H9 (cell line): Measurements from ENCODE around the gene ARID5A. TPM values are rescaled to one million over a fixed set of nuclear protein-coding genes. Genes with fewer than 3 reads are reported as not detected.
"Not testable (repeated sequence)": the region's sequence is repeated elsewhere in the genome, so short reads cannot be mapped to it uniquely, and the experiment has no call there.

Experiments
- DNase-seq: peaks from one replicate; pipeline ENCODE4 v3.0.0-alpha.2; 2017
- H2AFZ ChIP-seq: one replicate; pipeline ENCODE4 v1.6.1; 2013; ENCODE audit warnings: mild to moderate bottlenecking, low read length, control low read depth, moderate library complexity
- H2AK5ac ChIP-seq: 2 replicates; pipeline ENCODE4 v1.6.1; 2013; ENCODE audit warnings: low read length, control low read depth, mixed read lengths; ENCODE audit not compliant: insufficient read length
- H2BK120ac ChIP-seq: one replicate; pipeline ENCODE4 v1.6.1; 2013; ENCODE audit warnings: low read depth, mild to moderate bottlenecking, low read length, control low read depth, inconsistent platforms; ENCODE audit not compliant: poor library complexity, severe bottlenecking
- H2BK12ac ChIP-seq: 2 replicates; pipeline ENCODE4 v1.6.1; 2013; ENCODE audit warnings: low read length, control low read depth, mixed read lengths, low read depth; ENCODE audit not compliant: insufficient read length
- H2BK15ac ChIP-seq: 2 replicates; pipeline ENCODE4 v1.6.1; 2013; ENCODE audit warnings: low read depth, low read length, control low read depth
- H2BK20ac ChIP-seq: one replicate; pipeline ENCODE4 v1.6.1; 2013; ENCODE audit warnings: low read depth, mild to moderate bottlenecking, low read length, control low read depth, inconsistent platforms; ENCODE audit not compliant: poor library complexity, severe bottlenecking
- H2BK5ac ChIP-seq: 2 replicates; pipeline ENCODE4 v1.6.1; 2013; ENCODE audit warnings: low read length, control low read depth, mixed read lengths; ENCODE audit not compliant: insufficient read length
- H3K14ac ChIP-seq: 2 replicates; pipeline ENCODE4 v1.6.1; 2013; ENCODE audit warnings: low read length, control low read depth; ENCODE audit not compliant: insufficient read depth
- H3K18ac ChIP-seq: 2 replicates; pipeline ENCODE4 v1.6.1; 2013; ENCODE audit warnings: low read depth, mild to moderate bottlenecking, mixed read lengths, low read length, control low read depth; ENCODE audit not compliant: insufficient read length
- H3K23ac ChIP-seq: 2 replicates; pipeline ENCODE4 v1.6.1; 2013; ENCODE audit warnings: low read length, control low read depth, mixed read lengths, low read depth; ENCODE audit not compliant: insufficient read length
- H3K23me2 ChIP-seq: 2 replicates; pipeline ENCODE4 v1.6.1; 2013; ENCODE audit warnings: low read depth, mild to moderate bottlenecking, mixed read lengths, low read length, control low read depth; ENCODE audit not compliant: insufficient read length, poor library complexity, severe bottlenecking
- H3K27ac ChIP-seq: 2 replicates; pipeline ENCODE4 v1.5.1; 2013; ENCODE audit warnings: low read length, control low read depth, mixed read lengths, low read depth; ENCODE audit not compliant: insufficient read length
- H3K27me3 ChIP-seq: 2 replicates; pipeline ENCODE4 v1.6.1; 2013; ENCODE audit warnings: low read length, control low read depth, inconsistent platforms; ENCODE audit not compliant: insufficient read depth
- H3K4ac ChIP-seq: 2 replicates; pipeline ENCODE4 v1.6.1; 2013; ENCODE audit warnings: low read depth, mild to moderate bottlenecking, control low read depth, inconsistent platforms, low read length, moderate library complexity
- H3K4me1 ChIP-seq: 2 replicates; pipeline ENCODE4 v1.6.1; 2013; ENCODE audit warnings: low read length, control low read depth, inconsistent platforms; ENCODE audit not compliant: insufficient read depth
- H3K4me2 ChIP-seq: 2 replicates; pipeline ENCODE4 v1.6.1; 2013; ENCODE audit warnings: low read length, control low read depth, mixed read lengths; ENCODE audit not compliant: insufficient read length, insufficient read depth
- H3K56ac ChIP-seq: 2 replicates; pipeline ENCODE4 v1.6.1; 2013; ENCODE audit warnings: low read depth, mild to moderate bottlenecking, mixed read lengths, low read length, control low read depth; ENCODE audit not compliant: insufficient read length
- H3K79me1 ChIP-seq: 2 replicates; pipeline ENCODE4 v1.6.1; 2013; ENCODE audit warnings: low read depth, mild to moderate bottlenecking, moderate library complexity, low read length, control low read depth, inconsistent platforms; ENCODE audit not compliant: insufficient read depth, poor library complexity, severe bottlenecking
- H3K79me2 ChIP-seq: 2 replicates; pipeline ENCODE4 v1.6.1; 2013; ENCODE audit warnings: low read length, control low read depth, inconsistent platforms; ENCODE audit not compliant: insufficient read depth
- H3K9ac ChIP-seq: 2 replicates; pipeline ENCODE4 v1.6.1; 2013; ENCODE audit warnings: low read length, control low read depth, mixed read lengths; ENCODE audit not compliant: insufficient read length; ENCODE audit errors: extremely low read depth
- H3K9me3 ChIP-seq: one replicate; pipeline ENCODE4 v1.6.1; 2013; ENCODE audit warnings: low read depth, low read length, inconsistent platforms; ENCODE audit not compliant: control insufficient read depth
- H3T11ph ChIP-seq: one replicate; pipeline ENCODE4 v1.6.1; 2013; ENCODE audit warnings: mild to moderate bottlenecking, low read length, control low read depth, inconsistent platforms
- H4K20me1 ChIP-seq: one replicate; pipeline ENCODE4 v1.6.1; 2013; ENCODE audit not compliant: control insufficient read depth, insufficient read length, insufficient read depth
- H4K5ac ChIP-seq: 2 replicates; pipeline ENCODE4 v1.6.1; 2013; ENCODE audit warnings: low read depth, mild to moderate bottlenecking, mixed read lengths, low read length, control low read depth; ENCODE audit not compliant: insufficient read length
- H4K8ac ChIP-seq: replicated peaks from 2 replicates; pipeline ENCODE4 v1.6.1; 2013; ENCODE audit warnings: low read length, control low read depth, mixed read lengths, low read depth; ENCODE audit not compliant: insufficient read length
- H4K91ac ChIP-seq: 2 replicates; pipeline ENCODE4 v1.6.1; 2013; ENCODE audit warnings: low read depth, mild to moderate bottlenecking, moderate library complexity, mixed read lengths, low read length, control low read depth; ENCODE audit not compliant: insufficient read length
- H3K27ac Mint-ChIP-seq, 3 experiments: 2 replicates in 2 of 3; 3 replicates in 1 of 3; pipeline ENCODE4 v1.8.0; 2020 to 2021; ENCODE audit warnings: mixed read lengths in 3 of 3, mild to moderate bottlenecking in 1 of 3, moderate library complexity in 1 of 3
- H3K27me3 Mint-ChIP-seq: 2 replicates; pipeline ENCODE4 v1.8.0; 2021; ENCODE audit warnings: low read depth, mild to moderate bottlenecking, moderate library complexity, mixed read lengths
- H3K36me3 Mint-ChIP-seq, 3 experiments: 2 replicates in 2 of 3; 3 replicates in 1 of 3; pipeline ENCODE4 v1.8.0; 2020 to 2021; ENCODE audit warnings: low read depth in 3 of 3, mixed read lengths in 3 of 3; ENCODE audit not compliant: insufficient read depth in 1 of 3
- H3K4me1 Mint-ChIP-seq, 2 experiments: 2 replicates each; pipeline ENCODE4 v1.8.0; 2020; ENCODE audit warnings: mixed read lengths in 2 of 2
- H3K4me3 Mint-ChIP-seq, 2 experiments: 2 replicates in 1 of 2; 3 replicates in 1 of 2; pipeline ENCODE4 v1.8.0; 2020 to 2021; ENCODE audit warnings: mild to moderate bottlenecking in 2 of 2, mixed read lengths in 2 of 2, moderate library complexity in 1 of 2
- H3K9me3 Mint-ChIP-seq, 2 experiments: 2 replicates in 1 of 2; 3 replicates in 1 of 2; pipeline ENCODE4 v1.8.0; 2020; ENCODE audit warnings: mild to moderate bottlenecking in 2 of 2, mixed read lengths in 2 of 2, moderate library complexity in 1 of 2
- CTCF ChIP-seq: fragments of 200-600 bp; sonication (generic); conservative IDR thresholded peaks from 3 replicates; pipeline ENCODE4 v1.8.0; 2021; ENCODE audit warnings: antibody characterized with exemption, mild to moderate bottlenecking
- WGBS: extraction: QIAGEN DNeasy Blood & Tissue Kit; methylation state at CpG from one replicate; pipeline ENCODE4 v1.1.7; 2013; ENCODE audit warnings: missing lambda C conversion rate, low lambda C conversion rate, mixed read lengths; ENCODE audit not compliant: insufficient read length; ENCODE audit errors: extremely low coverage; 5-methylcytosine and 5-hydroxymethylcytosine counted together
- total RNA-seq: library from RNA; stranded (reverse); gene quantifications from 2 replicates; pipeline ENCODE4 v1.2.1, GENCODE V29; 2021

The ARID5A gene
- total RNA-seq, 1 experiment from 2014 or later: 4.5 TPM

GRCh38 chr2:96556441-96557330, 20.1 kb downstream of the ARID5A start:
- no peak overlapping the region for H3K4me2 ChIP-seq
- no peak overlapping the region for H3K23ac ChIP-seq
- no peaks in the 10 kb centered on the region for H3K23me2 ChIP-seq
- H3K9ac ChIP-seq: no peak overlapping the region
- peak; percentile 29 for DNase-seq
- no peak overlapping the region for H2BK20ac ChIP-seq
- Mint-ChIP-seq H3K27me3 (no peaks in the 10 kb centered on the region; the same call in none of the 2 replicates), H3K27ac (peak overlapping the region in 1 of 3 experiments; percentile 13; a peak in 2 of 7 replicates), H3K4me1 (peaks cover 15 to 19% of the 10 kb centered on the region in 2 experiments), H3K36me3 (no peaks in the 10 kb centered on the region; a peak in 2 of 7 replicates), H3K9me3 (no peaks in the 10 kb centered on the region; a peak in 1 of 5 replicates), H3K4me3 (no peak overlapping the region; a peak in 2 of 5 replicates)
- no peak overlapping the region; the same call in 1 of the 2 replicates for H3K14ac ChIP-seq
- no peak overlapping the region for H4K91ac ChIP-seq
- no peak overlapping the region for H4K5ac ChIP-seq
- no peak overlapping the region for H3K18ac ChIP-seq
- H2BK5ac ChIP-seq: no peak overlapping the region
- H2BK15ac ChIP-seq: no peak overlapping the region
- no peaks in the 10 kb centered on the region for H3K27me3 ChIP-seq
- WGBS: no CpG with 5 or more reads among the region's 16 CpGs
- H3T11ph ChIP-seq: no peak overlapping the region
- H4K8ac ChIP-seq: no peak overlapping the region
- no peak overlapping the region for H2AFZ ChIP-seq
- H3K27ac ChIP-seq: no peak overlapping the region
- no peaks in the 10 kb centered on the region for H3K9me3 ChIP-seq
- no peak for TF ChIP-seq CTCF
- no peaks in the 10 kb centered on the region for H3K79me2 ChIP-seq
- H2BK120ac ChIP-seq: no peak overlapping the region
- H3K79me1 ChIP-seq: no peaks in the 10 kb centered on the region
- no peak overlapping the region for H3K4ac ChIP-seq
- H3K56ac ChIP-seq: no peak overlapping the region
- H3K4me1 ChIP-seq: no peaks in the 10 kb centered on the region
- no peak overlapping the region for H2AK5ac ChIP-seq
- no peak overlapping the region for H2BK12ac ChIP-seq
- H4K20me1 ChIP-seq: no peaks in the 10 kb centered on the region

- H3K4me3 Mint-ChIP-seq, H3K27me3 ChIP-seq, H3K79me1 ChIP-seq, DNase-seq, H3T11ph ChIP-seq, H3K23me2 ChIP-seq, H3K9me3 Mint-ChIP-seq, H3K18ac ChIP-seq, H2BK120ac ChIP-seq, H3K4me2 ChIP-seq, H3K23ac ChIP-seq, H3K36me3 Mint-ChIP-seq, H3K14ac ChIP-seq, H2BK12ac ChIP-seq, H3K9me3 ChIP-seq, H3K9ac ChIP-seq, H4K5ac ChIP-seq, H2AK5ac ChIP-seq, H2BK5ac ChIP-seq, H3K79me2 ChIP-seq, H2BK15ac ChIP-seq, H4K91ac ChIP-seq, H3K56ac ChIP-seq, H3K4me1 ChIP-seq, H3K4ac ChIP-seq, H2BK20ac ChIP-seq, H3K27ac ChIP-seq, H2AFZ ChIP-seq, H3K27me3 Mint-ChIP-seq, H4K8ac ChIP-seq, H4K20me1 ChIP-seq, H3K27ac Mint-ChIP-seq: not testable (repeated sequence)
- peaks cover 15 to 19% of the 10 kb centered on the region in 2 experiments for H3K4me1 Mint-ChIP-seq
- WGBS: no CpG with 5 or more reads among the region's 6 CpGs
Measured at GRCh38 chr2:96557421-96557820, 20.9 kb downstream of the ARID5A start.
